Measurements from ENCODE around the gene MBLAC2.

GRCh38 chr5:90510438-90510837, 35.9 kb upstream of the MBLAC2 start:
- TF ChIP-seq, protein P1, sequence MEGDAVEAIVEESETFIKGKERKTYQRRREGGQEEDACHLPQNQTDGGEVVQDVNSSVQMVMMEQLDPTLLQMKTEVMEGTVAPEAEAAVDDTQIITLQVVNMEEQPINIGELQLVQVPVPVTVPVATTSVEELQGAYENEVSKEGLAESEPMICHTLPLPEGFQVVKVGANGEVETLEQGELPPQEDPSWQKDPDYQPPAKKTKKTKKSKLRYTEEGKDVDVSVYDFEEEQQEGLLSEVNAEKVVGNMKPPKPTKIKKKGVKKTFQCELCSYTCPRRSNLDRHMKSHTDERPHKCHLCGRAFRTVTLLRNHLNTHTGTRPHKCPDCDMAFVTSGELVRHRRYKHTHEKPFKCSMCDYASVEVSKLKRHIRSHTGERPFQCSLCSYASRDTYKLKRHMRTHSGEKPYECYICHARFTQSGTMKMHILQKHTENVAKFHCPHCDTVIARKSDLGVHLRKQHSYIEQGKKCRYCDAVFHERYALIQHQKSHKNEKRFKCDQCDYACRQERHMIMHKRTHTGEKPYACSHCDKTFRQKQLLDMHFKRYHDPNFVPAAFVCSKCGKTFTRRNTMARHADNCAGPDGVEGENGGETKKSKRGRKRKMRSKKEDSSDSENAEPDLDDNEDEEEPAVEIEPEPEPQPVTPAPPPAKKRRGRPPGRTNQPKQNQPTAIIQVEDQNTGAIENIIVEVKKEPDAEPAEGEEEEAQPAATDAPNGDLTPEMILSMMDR (IDR thresholded peaks at IDR 0.05): no peak
- TF ChIP-seq POLR2AphosphoS5 (IDR thresholded peaks at IDR 0.05) (no peak), POLR2A (IDR thresholded peaks at IDR 0.05) (no peak)
